Measurements from ENCODE around the gene KAT7.
"Not testable (repeated sequence)": the region's sequence is repeated elsewhere in the genome, so short reads cannot be mapped to it uniquely, and the experiment has no call there.

The KAT7 gene

GRCh38 chr17:49788478-49789242 is at the start of gene KAT7:
TSS of gene KAT7 (plus strand) at chr17:49788681. CDS start at chr17:49788835, 154 bp downstream.
- peak; percentile 97 for DNase-seq

GRCh38 chr17:49739641-49740271 is 48.7 kb upstream of the KAT7 start:
- peak; percentile 88 for DNase-seq

- no peak for DNase-seq
Observed at GRCh38 chr17:49741009-49741691, 47.3 kb upstream of the KAT7 start.

GRCh38 chr17:49741692-49742076 is 46.8 kb upstream of the KAT7 start:
- no peak for DNase-seq

GRCh38 chr17:49742166-49742638 is 46.3 kb upstream of the KAT7 start:
- DNase-seq = no peak

GRCh38 chr17:49745175-49746139 is 43.0 kb upstream of the KAT7 start:
- DNase-seq = no peak

GRCh38 chr17:49746791-49747490 is 41.5 kb upstream of the KAT7 start:
- no peak for DNase-seq

GRCh38 chr17:49747632-49748031 is 40.8 kb upstream of the KAT7 start:
- DNase-seq = no peak

- DNase-seq = no peak
Observed at GRCh38 chr17:49748223-49748622, 40.3 kb upstream of the KAT7 start.

GRCh38 chr17:49748791-49749190 is 39.7 kb upstream of the KAT7 start:
- DNase-seq = peak; percentile 42

- no peak for DNase-seq
Observed at GRCh38 chr17:49749730-49750129, 38.8 kb upstream of the KAT7 start.

- no peak for DNase-seq
Observed at GRCh38 chr17:49752508-49752907, 36.0 kb upstream of the KAT7 start.

GRCh38 chr17:49753959-49754391 is 34.5 kb upstream of the KAT7 start:
- DNase-seq = no peak

GRCh38 chr17:49755663-49756283 is 32.7 kb upstream of the KAT7 start:
- no peak for DNase-seq

- DNase-seq = no peak
Observed at GRCh38 chr17:49756323-49757150, 31.9 kb upstream of the KAT7 start.

GRCh38 chr17:49757151-49757777 is 31.2 kb upstream of the KAT7 start:
- DNase-seq = no peak

- DNase-seq = not testable (repeated sequence)
Observed at GRCh38 chr17:49758464-49759010, 29.9 kb upstream of the KAT7 start.

- DNase-seq = no peak
Observed at GRCh38 chr17:49759203-49759602, 29.3 kb upstream of the KAT7 start.

GRCh38 chr17:49760296-49760695 is 28.2 kb upstream of the KAT7 start:
- DNase-seq = no peak
